HG02970 (cell line): Measurements from ENCODE around the gene FCN2.

Experiments used
- ATAC-seq: cut with Tn5 transposase; IDR thresholded peaks from one replicate; pipeline ENCODE4 v1.9.1; 2021; ENCODE audit warnings: mild to moderate bottlenecking, moderate library complexity, moderate number of reproducible peaks; ENCODE audit not compliant: unreplicated experiment, low FRiP score

Gene FCN2

GRCh38 chr9:134925011-134925511 is 44.5 kb downstream of the FCN2 start:
- ATAC-seq: no peak

- no peak for ATAC-seq
Measured at GRCh38 chr9:134928436-134929192, 48.0 kb downstream of the FCN2 start.

- no peak for ATAC-seq
Measured at GRCh38 chr9:134929193-134930158, 48.9 kb downstream of the FCN2 start.

- ATAC-seq: no peak
Measured at GRCh38 chr9:134930398-134930797, 49.8 kb downstream of the FCN2 start.

GRCh38 chr9:134932171-134932570 is 51.6 kb downstream of the FCN2 start:
- ATAC-seq: no peak

GRCh38 chr9:134932606-134933005 is 52.0 kb downstream of the FCN2 start:
- no peak for ATAC-seq

- ATAC-seq: no peak
Measured at GRCh38 chr9:134933076-134933659, 52.6 kb downstream of the FCN2 start.

- no peak for ATAC-seq
Measured at GRCh38 chr9:134935056-134935640, 54.5 kb downstream of the FCN2 start.

GRCh38 chr9:134935701-134936345 is 55.2 kb downstream of the FCN2 start:
- no peak for ATAC-seq

- ATAC-seq: no peak
Measured at GRCh38 chr9:134936346-134937163, 55.9 kb downstream of the FCN2 start.
